Activated T-helper 2 cell treated with anti-CD3 and anti-CD28 coated beads, Interferon-gamma antibody, Interleukin-2, Interleukin-4, amounts not matched to agents 10 μg/mL and 5 μg/mL and 100 μg/mL, durations not matched to agents 14 hours and 24 hours and 36 hours (primary cell): ENCODE data around the gene SPRY4. TPM values are rescaled to one million over a fixed set of nuclear protein-coding genes. Genes with fewer than 3 reads are reported as not detected.

ENCODE experiments used
- DNase-seq: peaks from one replicate; pipeline ENCODE4 v3.0.0; 2021; ENCODE audit warnings: low spot score
- H3K27ac Mint-ChIP-seq: one replicate; pipeline ENCODE4 v1.8.0; 2021; ENCODE audit warnings: mixed read lengths
- H3K27me3 Mint-ChIP-seq: one replicate; pipeline ENCODE4 v1.8.0; 2021; ENCODE audit warnings: low read depth, mixed read lengths
- H3K36me3 Mint-ChIP-seq: one replicate; pipeline ENCODE4 v1.8.0; 2021; ENCODE audit warnings: low read depth, mixed read lengths
- H3K4me1 Mint-ChIP-seq: one replicate; pipeline ENCODE4 v1.8.0; 2021; ENCODE audit warnings: low read depth, mixed read lengths
- H3K4me3 Mint-ChIP-seq: one replicate; pipeline ENCODE4 v1.8.0; 2021; ENCODE audit warnings: low read depth, mild to moderate bottlenecking, moderate library complexity, mixed read lengths
- H3K9me3 Mint-ChIP-seq: one replicate; pipeline ENCODE4 v1.8.0; 2021; ENCODE audit warnings: mixed read lengths
- intact Hi-C: fragments of 100-400 bp; cut with micrococcal nuclease; formaldehyde crosslinking; loops from one replicate; pipeline ENCODE4 v1.15.1; 2023
- total RNA-seq: library from RNA; stranded (reverse); gene quantifications from 2 replicates; pipeline ENCODE4 v1.2.3, GENCODE V29; 2022

Gene SPRY4
- total RNA-seq, 1 donor from 2014 or later, result 0.64 TPM

DNA sequence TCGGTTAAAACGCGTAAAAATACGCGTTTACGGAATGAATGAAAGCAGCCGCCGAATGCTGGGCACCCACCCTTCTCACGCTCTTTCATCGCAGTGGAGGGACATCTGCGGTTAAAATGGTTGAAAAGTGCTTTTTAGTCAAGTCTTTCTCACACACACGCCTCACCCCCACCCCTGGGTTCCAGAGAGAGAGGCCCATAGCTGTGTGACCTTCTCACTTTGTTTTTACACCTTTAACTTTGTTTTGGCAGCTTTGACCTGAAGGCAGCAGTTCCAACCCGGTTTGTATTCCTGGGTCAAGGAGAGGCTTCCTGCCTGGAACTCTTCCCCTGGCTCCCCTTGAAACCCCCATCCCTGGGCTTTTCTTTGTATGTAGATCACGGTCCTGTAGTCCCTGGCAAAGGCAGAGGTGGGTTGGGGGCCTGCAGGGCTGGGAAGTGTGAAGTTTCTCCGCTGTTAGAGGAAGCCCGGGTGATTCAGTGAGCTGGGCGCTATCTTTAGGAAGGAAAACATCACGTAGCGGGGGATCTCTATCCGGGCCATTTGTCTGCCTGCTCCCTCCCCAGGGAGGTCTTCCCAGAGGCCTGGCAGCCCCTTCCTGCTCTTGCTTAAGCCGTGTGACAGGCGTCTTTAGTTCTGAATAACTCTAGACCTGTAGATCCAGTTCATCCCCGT lies 29.6 kb downstream of the SPRY4 start:
- Mint-ChIP-seq H3K4me1 (peaks cover 2% of the 10 kb centered on the region), H3K27me3 (no peaks in the 10 kb centered on the region), H3K36me3 (no peaks in the 10 kb centered on the region), H3K27ac (no peak overlapping the region), H3K9me3 (no peaks in the 10 kb centered on the region), H3K4me3 (no peak overlapping the region)
- intact Hi-C loops, result no loop called here
- DNase-seq, result no peak

- Mint-ChIP-seq H3K27ac (no peak overlapping the region), H3K36me3 (no peaks in the 10 kb centered on the region), H3K27me3 (no peaks in the 10 kb centered on the region), H3K9me3 (no peaks in the 10 kb centered on the region), H3K4me3 (no peak overlapping the region), H3K4me1 (peaks cover 2% of the 10 kb centered on the region)
- DNase-seq, result no peak
- intact Hi-C loops, result no loop called here
Observed at GRCh38 chr5:142293486-142293885, 31.3 kb downstream of the SPRY4 start.

DNA sequence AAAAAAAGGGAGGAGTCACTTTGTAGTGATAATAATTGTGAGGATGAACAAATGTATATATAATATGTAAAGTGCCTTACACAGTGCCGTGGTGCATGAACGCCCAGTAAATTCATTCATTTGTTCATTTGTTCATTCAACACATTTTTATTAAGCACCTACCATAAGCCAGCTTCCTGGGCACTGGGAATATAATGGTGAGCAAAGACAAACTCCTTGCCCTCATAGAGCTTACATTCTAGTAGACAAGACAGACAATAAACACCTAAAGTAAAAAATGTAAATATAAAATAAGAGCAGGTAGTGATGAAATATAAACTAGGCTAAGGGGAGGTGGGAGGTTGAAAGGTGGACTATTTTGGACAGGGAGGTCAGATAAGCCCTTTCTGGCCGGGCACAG lies 32.0 kb downstream of the SPRY4 start:
- H3K9me3 Mint-ChIP-seq, result no peaks in the 10 kb centered on the region
- intact Hi-C loops, result no loop called here
- peaks cover 3% of the 10 kb centered on the region for H3K4me1 Mint-ChIP-seq
- DNase-seq, result no peak
- H3K4me3 Mint-ChIP-seq, result no peak overlapping the region
- no peaks in the 10 kb centered on the region for H3K27me3 Mint-ChIP-seq
- H3K27ac Mint-ChIP-seq, result no peak overlapping the region
- H3K36me3 Mint-ChIP-seq, result no peaks in the 10 kb centered on the region

- peaks cover 7% of the 10 kb centered on the region for H3K4me1 Mint-ChIP-seq
- intact Hi-C loops, result no loop called here
- H3K27ac Mint-ChIP-seq, result no peak overlapping the region
- H3K9me3 Mint-ChIP-seq, result no peaks in the 10 kb centered on the region
- no peaks in the 10 kb centered on the region for H3K36me3 Mint-ChIP-seq
- no peaks in the 10 kb centered on the region for H3K27me3 Mint-ChIP-seq
- no peak overlapping the region for H3K4me3 Mint-ChIP-seq
- DNase-seq, result no peak
Observed at GRCh38 chr5:142292249-142292648, 32.6 kb downstream of the SPRY4 start.

- H3K4me1 Mint-ChIP-seq, result peaks cover 7% of the 10 kb centered on the region
- H3K27ac Mint-ChIP-seq, result no peak overlapping the region
- no peaks in the 10 kb centered on the region for H3K36me3 Mint-ChIP-seq
- H3K9me3 Mint-ChIP-seq, result no peaks in the 10 kb centered on the region
- intact Hi-C loops, result no loop called here
- no peak for DNase-seq
- H3K27me3 Mint-ChIP-seq, result no peaks in the 10 kb centered on the region
- H3K4me3 Mint-ChIP-seq, result no peak overlapping the region
Observed at GRCh38 chr5:142290577-142291299, 34.1 kb downstream of the SPRY4 start.

GRCh38 chr5:142289708-142290576 lies 34.9 kb downstream of the SPRY4 start:
- DNase-seq, result no peak
- H3K36me3 Mint-ChIP-seq, result no peaks in the 10 kb centered on the region
- no peaks in the 10 kb centered on the region for H3K27me3 Mint-ChIP-seq
- H3K4me1 Mint-ChIP-seq, result peaks cover 7% of the 10 kb centered on the region
- H3K4me3 Mint-ChIP-seq, result no peak overlapping the region
- H3K27ac Mint-ChIP-seq, result no peak overlapping the region
- intact Hi-C loops, result no loop called here
- H3K9me3 Mint-ChIP-seq, result no peaks in the 10 kb centered on the region

- Mint-ChIP-seq H3K36me3 (no peaks in the 10 kb centered on the region), H3K4me1 (peaks cover 5% of the 10 kb centered on the region), H3K27ac (no peak overlapping the region), H3K27me3 (no peaks in the 10 kb centered on the region), H3K9me3 (no peaks in the 10 kb centered on the region), H3K4me3 (no peak overlapping the region)
- intact Hi-C loops, result no loop called here
- DNase-seq, result no peak
Observed at GRCh38 chr5:142287973-142288313, 36.9 kb downstream of the SPRY4 start.

DNA sequence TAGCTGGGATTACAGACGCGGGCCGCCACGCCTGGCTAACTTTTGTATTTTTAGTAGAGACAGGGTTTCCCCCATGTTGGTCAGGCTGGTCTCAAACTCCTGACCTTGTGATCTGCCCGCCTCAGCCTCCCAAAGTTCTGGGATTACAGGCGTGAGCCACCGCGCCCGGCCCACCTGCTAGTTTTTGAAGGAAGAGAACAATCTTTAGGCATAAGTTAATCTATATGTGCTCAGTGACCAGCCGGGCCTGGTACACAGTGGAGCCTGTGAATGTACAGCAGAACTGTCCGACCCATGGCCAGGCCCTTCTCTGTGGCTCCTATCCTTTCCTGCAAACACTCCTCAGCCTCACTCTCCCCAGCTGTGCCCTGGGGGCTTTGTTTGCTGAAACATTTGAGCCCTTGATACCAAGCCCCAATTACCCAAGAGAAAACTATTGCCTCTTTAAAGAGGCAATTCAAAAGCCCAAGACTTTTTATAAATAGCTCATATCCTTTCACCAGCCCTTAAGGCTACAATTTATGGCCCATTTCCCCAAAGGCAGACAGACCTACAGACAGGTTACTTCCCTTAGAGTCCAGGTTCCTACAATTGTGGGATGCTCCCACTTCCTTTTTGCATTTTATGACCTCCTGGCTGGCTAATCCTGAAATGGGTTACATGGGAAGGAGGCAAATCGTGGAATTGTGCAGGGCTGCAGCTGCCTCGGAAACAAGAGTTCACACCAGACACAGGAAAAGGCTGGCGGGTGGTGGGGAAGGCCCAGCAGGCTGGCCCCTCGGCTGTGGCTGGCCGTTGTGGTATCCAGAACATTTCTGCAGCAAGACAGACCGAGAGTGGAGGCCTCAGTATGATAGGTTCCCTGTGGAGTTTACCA lies 37.5 kb downstream of the SPRY4 start:
- no peak for DNase-seq
- Mint-ChIP-seq H3K4me3 (no peak overlapping the region), H3K27ac (no peak overlapping the region)

GRCh38 chr5:142286111-142286510 lies 38.7 kb downstream of the SPRY4 start:
- H3K9me3 Mint-ChIP-seq, result no peaks in the 10 kb centered on the region
- H3K4me3 Mint-ChIP-seq, result no peak overlapping the region
- intact Hi-C loops, result no loop called here
- H3K36me3 Mint-ChIP-seq, result no peaks in the 10 kb centered on the region
- no peak for DNase-seq
- no peaks in the 10 kb centered on the region for H3K27me3 Mint-ChIP-seq
- H3K4me1 Mint-ChIP-seq, result peaks cover 5% of the 10 kb centered on the region
- H3K27ac Mint-ChIP-seq, result no peak overlapping the region

More for the DNA sequence above, 37.5 kb downstream of the SPRY4 start:
- no peaks in the 10 kb centered on the region for H3K9me3 Mint-ChIP-seq
- peaks cover 5% of the 10 kb centered on the region for H3K4me1 Mint-ChIP-seq
- intact Hi-C loops, result no loop called here
- H3K36me3 Mint-ChIP-seq, result no peaks in the 10 kb centered on the region
- no peaks in the 10 kb centered on the region for H3K27me3 Mint-ChIP-seq

- no peaks in the 10 kb centered on the region for H3K27me3 Mint-ChIP-seq
Observed at GRCh38 chr5:142283304-142283703, 41.5 kb downstream of the SPRY4 start.

GRCh38 chr5:142281966-142282365 lies 42.9 kb downstream of the SPRY4 start:
- no peak for DNase-seq
- Mint-ChIP-seq H3K36me3 (no peaks in the 10 kb centered on the region), H3K4me1 (no peaks in the 10 kb centered on the region), H3K27ac (no peak overlapping the region), H3K9me3 (no peaks in the 10 kb centered on the region), H3K4me3 (no peak overlapping the region), H3K27me3 (peaks cover 3% of the 10 kb centered on the region)
- intact Hi-C loops, result no loop called here

More at GRCh38 chr5:142283304-142283703, 41.5 kb downstream of the SPRY4 start:
- no peaks in the 10 kb centered on the region for H3K36me3 Mint-ChIP-seq
- H3K9me3 Mint-ChIP-seq, result no peaks in the 10 kb centered on the region
- intact Hi-C loops, result no loop called here
- no peak overlapping the region for H3K27ac Mint-ChIP-seq
- H3K4me3 Mint-ChIP-seq, result no peak overlapping the region
- no peak for DNase-seq
- H3K4me1 Mint-ChIP-seq, result peaks cover 5% of the 10 kb centered on the region

- intact Hi-C loops, result no loop called here
- DNase-seq, result no peak
- no peaks in the 10 kb centered on the region for H3K9me3 Mint-ChIP-seq
- H3K27ac Mint-ChIP-seq, result no peak overlapping the region
- H3K4me3 Mint-ChIP-seq, result no peak overlapping the region
- peaks cover 3% of the 10 kb centered on the region for H3K27me3 Mint-ChIP-seq
- no peaks in the 10 kb centered on the region for H3K4me1 Mint-ChIP-seq
- no peaks in the 10 kb centered on the region for H3K36me3 Mint-ChIP-seq
Observed at GRCh38 chr5:142281008-142281367, 43.8 kb downstream of the SPRY4 start.
